Gastroesophageal sphincter (tissue), 4 donors: ENCODE results near the gene CEMIP2. TPM values are rescaled to one million over a fixed set of nuclear protein-coding genes. Genes with fewer than 3 reads are reported as not detected.

Source experiments
- ATAC-seq: fragments of 150-250 bp; one replicate; pipeline ENCODE4 v1.9.1; 2016; ENCODE audit warnings: mild to moderate bottlenecking, moderate library complexity
- H3K27ac ChIP-seq, 4 donors: fragments of 200-600 bp; sonication (generic) in 3 of 4; 1 replicate in 3 of 4; 2 replicates in 1 of 4; pipeline ENCODE4 v1.5.1; 2016 to 2019
- H3K27me3 ChIP-seq: fragments of 200-600 bp; sonication (generic); one replicate; pipeline ENCODE4 v1.5.1; 2019
- H3K36me3 ChIP-seq, 2 donors: fragments of 200-600 bp; sonication (generic); one replicate each; pipeline ENCODE4 v1.5.1; 2019; ENCODE audit warnings: control low read depth in 1 of 2
- H3K4me1 ChIP-seq, 3 donors: fragments of 200-600 bp; sonication (generic); 1 replicate in 2 of 3; 2 replicates in 1 of 3; pipeline ENCODE4 v1.5.1; 2016 to 2019; ENCODE audit warnings: control low read depth in 2 of 3
- H3K4me3 ChIP-seq, 2 donors: fragments of 200-600 bp; sonication (generic); one replicate each; pipeline ENCODE4 v1.5.1; 2019; ENCODE audit warnings: mild to moderate bottlenecking in 1 of 2, moderate library complexity in 1 of 2
- H3K9me3 ChIP-seq, 3 donors: fragments of 200-600 bp; sonication (generic); one replicate each; pipeline ENCODE4 v1.5.1; 2017 to 2019; ENCODE audit warnings: control low read depth in 2 of 3
- EP300 ChIP-seq: sonication (generic); formaldehyde crosslinking; IDR thresholded peaks from one replicate; pipeline ENCODE4 v1.6.1; 2017; ENCODE audit warnings: antibody characterized with exemption, mild to moderate bottlenecking
- POLR2A ChIP-seq, 2 donors: fragments of 450-650 bp; IDR thresholded peaks; one replicate each; pipeline ENCODE4 v1.6.1; 2017; ENCODE audit warnings: antibody characterized with exemption in 2 of 2, mild to moderate bottlenecking in 2 of 2, moderate library complexity in 1 of 2
- POLR2AphosphoS5 ChIP-seq: sonication (generic); formaldehyde crosslinking; IDR thresholded peaks from one replicate; pipeline ENCODE4 v1.6.1; 2017; ENCODE audit warnings: antibody characterized with exemption
- WGBS, 2 donors: methylation state at CpG; one replicate each; pipeline ENCODE4 v1.1.5; 2018; ENCODE audit warnings: low coverage in 1 of 2; 5-methylcytosine and 5-hydroxymethylcytosine counted together
- total RNA-seq, 4 donors: library from RNA; depleted of rRNA; stranded (reverse); fragments of >200 nt; gene quantifications; one replicate each; pipeline ENCODE4 v1.1.0, GENCODE V29; 2016
- TF ChIP-seq, protein P1 (sequence below), 4 experiments: fragments of 200-600 bp in 2 of 4; fragments of 450-650 bp in 2 of 4; sonication (generic) in 1 of 4; IDR thresholded peaks; one replicate each; pipeline ENCODE4 v1.5.1; 2017 to 2019; ENCODE audit warnings: antibody characterized with exemption in 4 of 4, mild to moderate bottlenecking in 2 of 4, moderate library complexity in 2 of 4

CEMIP2 gene
- total RNA-seq, 4 donors from 2014 or later, result 8.1 to 84.5 (median 17.4) TPM

DNA sequence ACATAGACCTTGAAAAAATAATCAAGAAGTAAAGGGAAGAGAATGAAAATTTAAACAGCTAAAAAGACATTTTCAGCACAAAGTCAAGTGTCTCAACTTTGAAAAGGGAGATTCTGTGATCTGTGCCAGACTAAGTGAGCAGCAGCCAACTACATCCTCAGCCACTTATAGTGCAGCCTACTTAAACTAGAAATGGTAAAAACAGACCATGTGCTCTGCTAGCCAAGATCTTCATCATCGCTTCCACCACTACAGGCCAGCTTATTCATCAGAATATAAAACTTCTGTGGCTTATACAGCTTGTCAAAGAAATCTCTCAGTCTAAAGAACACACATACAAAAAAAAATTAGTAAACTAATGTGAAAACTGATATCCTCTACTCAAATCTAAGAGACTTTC, 63.5 kb downstream of the CEMIP2 start:
- TF ChIP-seq EP300, result no peak
- no peak for TF ChIP-seq POLR2A (IDR thresholded peaks at IDR 0.05)
- TF ChIP-seq, protein P1, sequence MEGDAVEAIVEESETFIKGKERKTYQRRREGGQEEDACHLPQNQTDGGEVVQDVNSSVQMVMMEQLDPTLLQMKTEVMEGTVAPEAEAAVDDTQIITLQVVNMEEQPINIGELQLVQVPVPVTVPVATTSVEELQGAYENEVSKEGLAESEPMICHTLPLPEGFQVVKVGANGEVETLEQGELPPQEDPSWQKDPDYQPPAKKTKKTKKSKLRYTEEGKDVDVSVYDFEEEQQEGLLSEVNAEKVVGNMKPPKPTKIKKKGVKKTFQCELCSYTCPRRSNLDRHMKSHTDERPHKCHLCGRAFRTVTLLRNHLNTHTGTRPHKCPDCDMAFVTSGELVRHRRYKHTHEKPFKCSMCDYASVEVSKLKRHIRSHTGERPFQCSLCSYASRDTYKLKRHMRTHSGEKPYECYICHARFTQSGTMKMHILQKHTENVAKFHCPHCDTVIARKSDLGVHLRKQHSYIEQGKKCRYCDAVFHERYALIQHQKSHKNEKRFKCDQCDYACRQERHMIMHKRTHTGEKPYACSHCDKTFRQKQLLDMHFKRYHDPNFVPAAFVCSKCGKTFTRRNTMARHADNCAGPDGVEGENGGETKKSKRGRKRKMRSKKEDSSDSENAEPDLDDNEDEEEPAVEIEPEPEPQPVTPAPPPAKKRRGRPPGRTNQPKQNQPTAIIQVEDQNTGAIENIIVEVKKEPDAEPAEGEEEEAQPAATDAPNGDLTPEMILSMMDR (IDR thresholded peaks at IDR 0.05), result no peak
- no peak for TF ChIP-seq POLR2AphosphoS5
- Histone ChIP-seq H3K9me3 (no peaks in the 10 kb centered on the region), H3K27me3 (no peaks in the 10 kb centered on the region), H3K27ac (peak overlapping the region in 2 of 4 donors; percentile 4 to 31), H3K4me1 (peaks cover 0 to 24% (median 12%) of the 10 kb centered on the region in 3 donors), H3K36me3 (peaks cover 0 to 37% of the 10 kb centered on the region in 2 donors), H3K4me3 (no peak overlapping the region)
- no peak for ATAC-seq
- 38 to 45% methylated on average over 1 of the region's 1 CpG for WGBS, 2 donors

DNA sequence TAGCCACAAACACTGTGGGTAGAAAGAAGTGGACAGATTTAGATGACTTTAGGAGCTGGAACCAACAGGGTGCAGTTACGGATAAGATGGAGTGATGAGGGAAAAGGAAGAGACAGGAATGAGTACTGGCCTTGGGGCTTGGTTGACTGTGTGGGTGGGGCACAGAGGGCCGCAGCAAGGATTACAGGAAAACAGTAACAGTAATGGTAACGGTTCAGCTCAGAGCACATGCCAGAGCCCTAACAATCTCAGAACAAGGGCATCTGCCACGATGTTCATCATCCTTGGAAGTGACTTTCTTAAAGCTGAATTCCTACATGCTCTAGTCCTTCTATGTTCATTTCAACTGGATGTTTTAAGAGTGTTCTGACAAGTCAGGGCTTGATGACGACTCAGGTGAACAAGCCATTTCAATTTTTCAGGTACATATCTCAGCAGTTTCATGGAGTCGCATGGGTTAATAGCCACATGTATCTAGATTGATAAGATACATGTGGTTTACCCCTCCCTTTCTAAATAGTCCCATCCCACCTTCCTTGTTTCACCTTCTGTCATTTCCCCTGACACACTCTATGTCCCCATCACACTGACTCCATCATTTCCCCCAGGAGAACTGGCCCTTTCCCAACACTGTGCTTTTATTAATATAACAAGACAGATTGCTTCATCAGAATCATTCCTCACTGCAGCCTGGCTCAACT, 65.0 kb downstream of the CEMIP2 start:
- Histone ChIP-seq H3K36me3 (peaks cover 0 to 39% of the 10 kb centered on the region in 2 donors), H3K4me3 (no peak overlapping the region), H3K9me3 (no peaks in the 10 kb centered on the region), H3K4me1 (peaks cover 0 to 24% (median 12%) of the 10 kb centered on the region in 3 donors), H3K27me3 (no peaks in the 10 kb centered on the region), H3K27ac (peak overlapping the region in 2 of 4 donors; percentile 8 to 15)
- TF ChIP-seq EP300 (no peak), POLR2AphosphoS5 (no peak), POLR2A (IDR thresholded peaks at IDR 0.05) (no peak)
- TF ChIP-seq, protein P1 (IDR thresholded peaks at IDR 0.05), result no peak
- WGBS, 2 donors, result 87 to 89% methylated on average over 5 to 6 of the region's 6 CpGs
- ATAC-seq, result peak; percentile 73

DNA sequence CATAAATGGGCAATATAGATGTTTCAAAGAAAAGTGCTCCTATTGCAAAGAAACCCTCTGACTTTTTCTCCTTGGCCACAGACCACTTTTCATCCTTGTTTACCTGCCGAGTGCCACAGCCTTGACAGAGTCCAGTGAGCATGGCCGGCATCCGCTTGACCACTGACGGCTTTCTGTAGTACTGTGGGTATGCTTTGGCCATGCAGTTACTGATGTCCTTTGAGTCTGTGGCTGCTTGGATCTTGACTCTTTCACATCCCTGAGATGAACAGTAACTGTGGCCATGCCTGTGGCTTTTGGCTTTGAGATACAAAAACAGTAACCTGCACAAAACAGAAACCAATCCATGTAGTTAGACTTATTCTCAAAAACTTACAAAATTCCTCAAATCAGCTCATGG, 70.4 kb downstream of the CEMIP2 start:
- peaks cover 0 to 70% of the 10 kb centered on the region in 2 donors for H3K36me3 ChIP-seq
- WGBS, 2 donors, result 89% methylated on average over 4 of the region's 4 CpGs; no CpG with 5 or more reads in 1 of the 2 donors

DNA sequence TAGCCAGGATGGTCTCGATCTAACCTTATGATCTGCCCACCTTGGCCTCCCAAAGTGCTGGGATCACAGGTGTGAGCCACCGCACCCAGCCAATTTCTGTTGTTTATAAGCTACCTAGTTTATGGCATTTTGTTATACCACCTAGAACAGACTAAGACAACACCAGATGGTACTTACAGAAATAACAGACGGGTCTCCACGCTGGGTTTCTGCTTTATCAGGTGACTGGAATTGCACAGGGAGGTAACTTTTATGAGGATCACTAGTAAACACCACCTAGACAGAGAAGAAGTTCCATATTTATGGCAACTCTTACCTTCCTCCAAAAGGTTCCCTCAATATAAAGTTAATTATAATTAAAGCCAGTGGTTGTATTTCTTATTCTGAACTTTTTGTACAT, 74.0 kb downstream of the CEMIP2 start:
- 80 to 100% methylated on average over 2 to 4 of the region's 4 CpGs for WGBS, 2 donors
- Histone ChIP-seq H3K27me3 (no peaks in the 10 kb centered on the region), H3K4me3 (no peak overlapping the region), H3K9me3 (no peaks in the 10 kb centered on the region), H3K36me3 (peaks cover 0 to 66% of the 10 kb centered on the region in 2 donors), H3K4me1 (no peaks in the 10 kb centered on the region), H3K27ac (no peak overlapping the region)
- no peak for TF ChIP-seq POLR2AphosphoS5
- no peak for TF ChIP-seq POLR2A (IDR thresholded peaks at IDR 0.05)
- TF ChIP-seq EP300, result no peak
- TF ChIP-seq, protein P1 (IDR thresholded peaks at IDR 0.05), result no peak
- ATAC-seq, result no peak

More for the DNA sequence above, 70.4 kb downstream of the CEMIP2 start:
- Histone ChIP-seq H3K4me1 (no peaks in the 10 kb centered on the region), H3K4me3 (no peak overlapping the region), H3K27me3 (no peaks in the 10 kb centered on the region), H3K9me3 (no peaks in the 10 kb centered on the region), H3K27ac (no peak overlapping the region)
- no peak for ATAC-seq
- TF ChIP-seq, protein P1 (IDR thresholded peaks at IDR 0.05), result no peak
- TF ChIP-seq POLR2AphosphoS5, result no peak
- no peak for TF ChIP-seq EP300
- no peak for TF ChIP-seq POLR2A (IDR thresholded peaks at IDR 0.05)

DNA sequence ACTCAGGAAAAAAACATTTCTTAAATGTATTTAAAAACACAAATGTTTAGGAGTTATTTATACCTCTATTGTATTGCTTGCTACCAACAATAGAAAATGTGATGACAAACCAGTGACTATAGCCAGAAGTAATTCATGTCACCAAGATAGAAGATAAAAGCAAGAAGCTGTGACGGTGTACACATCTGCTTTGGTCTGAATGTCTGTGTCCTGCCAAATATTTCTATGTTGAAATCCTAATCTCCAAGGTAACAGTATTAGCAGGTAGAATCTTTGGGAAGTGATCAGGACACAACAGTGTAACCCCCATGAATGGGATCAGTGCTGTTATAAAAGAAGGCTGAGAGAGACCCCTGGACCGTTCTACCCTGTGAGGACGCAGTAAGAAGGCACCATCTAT, 74.7 kb downstream of the CEMIP2 start:
- peaks cover 0 to 66% of the 10 kb centered on the region in 2 donors for H3K36me3 ChIP-seq
- TF ChIP-seq POLR2AphosphoS5, result no peak
- TF ChIP-seq EP300, result no peak
- TF ChIP-seq POLR2A (IDR thresholded peaks at IDR 0.05), result no peak
- TF ChIP-seq, protein P1 (IDR thresholded peaks at IDR 0.05), result no peak

More for the DNA sequence above, 74.7 kb downstream of the CEMIP2 start:
- Histone ChIP-seq H3K9me3 (no peaks in the 10 kb centered on the region), H3K27me3 (no peaks in the 10 kb centered on the region), H3K27ac (no peak overlapping the region), H3K4me3 (no peak overlapping the region), H3K4me1 (no peaks in the 10 kb centered on the region)
- ATAC-seq, result no peak
- 100% methylated on average over 3 of the region's 3 CpGs for WGBS, 2 donors
